Activated T-helper 1 cell treated with Interleukin-2 at 50 U/mL for 16 hours (primary cell): ENCODE results near the gene LRMDA.

Experiments
- DNase-seq: peaks from one replicate; pipeline ENCODE4 v3.0.0-alpha.2; 2020; ENCODE audit warnings: low read depth

Gene LRMDA

GRCh38 chr10:75999515-76000209 lies 568.2 kb downstream of the LRMDA start:
- no peak for DNase-seq

GRCh38 chr10:76000550-76000949 lies 569.1 kb downstream of the LRMDA start:
- DNase-seq, result no peak

GRCh38 chr10:76001019-76001418 lies 569.6 kb downstream of the LRMDA start:
- DNase-seq, result no peak

- DNase-seq, result no peak
Measured at GRCh38 chr10:76001461-76001860, 570.0 kb downstream of the LRMDA start.

GRCh38 chr10:76002262-76002854 lies 570.9 kb downstream of the LRMDA start:
- no peak for DNase-seq

- DNase-seq, result no peak
Measured at GRCh38 chr10:76007667-76008181, 576.3 kb downstream of the LRMDA start.

- DNase-seq, result no peak
Measured at GRCh38 chr10:76009531-76009930, 578.1 kb downstream of the LRMDA start.

GRCh38 chr10:76010703-76011102 lies 579.3 kb downstream of the LRMDA start:
- no peak for DNase-seq

GRCh38 chr10:76012716-76013327 lies 581.4 kb downstream of the LRMDA start:
- no peak for DNase-seq

GRCh38 chr10:76015245-76015644 lies 583.8 kb downstream of the LRMDA start:
- no peak for DNase-seq

- DNase-seq, result no peak
Measured at GRCh38 chr10:76017026-76017732, 585.8 kb downstream of the LRMDA start.

- no peak for DNase-seq
Measured at GRCh38 chr10:76017733-76018433, 586.5 kb downstream of the LRMDA start.

GRCh38 chr10:76020630-76021029 lies 589.2 kb downstream of the LRMDA start:
- DNase-seq, result no peak

GRCh38 chr10:76021398-76021797 lies 590.0 kb downstream of the LRMDA start:
- DNase-seq, result no peak

- DNase-seq, result no peak
Measured at GRCh38 chr10:76022366-76022765, 590.9 kb downstream of the LRMDA start.

- no peak for DNase-seq
Measured at GRCh38 chr10:76023007-76023406, 591.6 kb downstream of the LRMDA start.

- no peak for DNase-seq
Measured at GRCh38 chr10:76024460-76025123, 593.2 kb downstream of the LRMDA start.

GRCh38 chr10:76025124-76025477 lies 593.7 kb downstream of the LRMDA start:
- DNase-seq, result no peak

GRCh38 chr10:76026176-76026771 lies 594.9 kb downstream of the LRMDA start:
- DNase-seq, result no peak

GRCh38 chr10:76026905-76027304 lies 595.5 kb downstream of the LRMDA start:
- no peak for DNase-seq

- DNase-seq, result no peak
Measured at GRCh38 chr10:76029782-76030181, 598.4 kb downstream of the LRMDA start.
